Astrocyte (in vitro differentiated cells and primary cell): ENCODE results near the gene ZNF74.

Experiments
- EZH2 ChIP-seq: IDR thresholded peaks from 2 replicates; pipeline ENCODE4 v1.6.1; 2012; ENCODE audit warnings: mild to moderate bottlenecking, low read length, inconsistent platforms; ENCODE audit not compliant: insufficient read depth
- TF ChIP-seq, protein P1 (sequence below): IDR thresholded peaks from 2 replicates; pipeline ENCODE4 v1.5.1; 2011; ENCODE audit warnings: low read depth, mild to moderate bottlenecking, inconsistent platforms, low read length, moderate library complexity; ENCODE audit not compliant: insufficient read depth

DNA sequence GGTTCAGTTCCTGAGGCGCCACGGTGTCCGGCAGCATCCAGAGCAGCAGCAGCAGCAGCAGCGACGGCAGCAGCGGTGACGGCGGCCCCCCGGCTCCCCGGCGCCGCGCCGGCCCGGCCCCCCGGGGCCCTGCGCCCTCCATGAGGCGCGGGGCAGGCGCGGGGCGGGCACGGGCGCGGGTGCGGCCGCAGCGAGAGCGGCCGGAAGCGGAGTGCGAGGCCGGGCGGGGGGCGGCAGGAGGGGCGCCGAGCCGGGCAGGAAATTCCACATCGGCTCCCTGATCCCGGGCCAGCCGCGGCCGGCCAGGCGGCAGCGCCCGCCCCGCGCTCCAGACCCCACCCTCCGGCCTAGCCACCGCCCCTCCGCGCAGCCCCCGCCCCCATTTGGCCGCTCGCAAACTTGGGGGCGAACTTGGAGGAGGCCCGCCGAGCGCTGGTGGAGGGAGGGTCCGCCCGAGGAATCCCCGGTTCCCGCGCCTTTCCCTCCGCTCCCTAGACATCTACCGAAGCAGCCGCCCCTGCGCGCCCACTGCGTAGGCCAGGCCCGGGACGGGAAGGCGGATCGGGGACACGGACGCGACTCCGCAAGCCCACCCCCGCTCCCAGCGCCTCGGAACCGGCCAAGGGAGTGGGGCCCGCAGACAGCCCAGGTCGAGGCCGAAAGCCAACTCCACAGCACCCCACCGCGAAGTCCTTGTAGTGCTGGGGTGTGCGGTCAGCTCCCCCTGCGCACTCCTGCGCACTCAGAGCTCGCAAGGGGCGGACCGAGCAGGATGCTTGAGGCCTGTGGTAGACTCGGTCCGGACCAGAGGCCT, 43.9 kb downstream of the ZNF74 start, which contains the start of gene SCARF2:
- TF ChIP-seq, protein P1, sequence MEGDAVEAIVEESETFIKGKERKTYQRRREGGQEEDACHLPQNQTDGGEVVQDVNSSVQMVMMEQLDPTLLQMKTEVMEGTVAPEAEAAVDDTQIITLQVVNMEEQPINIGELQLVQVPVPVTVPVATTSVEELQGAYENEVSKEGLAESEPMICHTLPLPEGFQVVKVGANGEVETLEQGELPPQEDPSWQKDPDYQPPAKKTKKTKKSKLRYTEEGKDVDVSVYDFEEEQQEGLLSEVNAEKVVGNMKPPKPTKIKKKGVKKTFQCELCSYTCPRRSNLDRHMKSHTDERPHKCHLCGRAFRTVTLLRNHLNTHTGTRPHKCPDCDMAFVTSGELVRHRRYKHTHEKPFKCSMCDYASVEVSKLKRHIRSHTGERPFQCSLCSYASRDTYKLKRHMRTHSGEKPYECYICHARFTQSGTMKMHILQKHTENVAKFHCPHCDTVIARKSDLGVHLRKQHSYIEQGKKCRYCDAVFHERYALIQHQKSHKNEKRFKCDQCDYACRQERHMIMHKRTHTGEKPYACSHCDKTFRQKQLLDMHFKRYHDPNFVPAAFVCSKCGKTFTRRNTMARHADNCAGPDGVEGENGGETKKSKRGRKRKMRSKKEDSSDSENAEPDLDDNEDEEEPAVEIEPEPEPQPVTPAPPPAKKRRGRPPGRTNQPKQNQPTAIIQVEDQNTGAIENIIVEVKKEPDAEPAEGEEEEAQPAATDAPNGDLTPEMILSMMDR, result no peak
- TF ChIP-seq EZH2, result no peak
